Measurements from ENCODE around the gene HSD17B14.
A peak's percentile ranks its signal among the peaks of the same experiment; 100 is the strongest.

HSD17B14 gene

GRCh38 chr19:48837051-48837524 lies 797 bp upstream of the HSD17B14 start:
- peak; percentile 74 for DNase-seq (ENCODE audit: low read depth)
- TF ChIP-seq, protein P1, sequence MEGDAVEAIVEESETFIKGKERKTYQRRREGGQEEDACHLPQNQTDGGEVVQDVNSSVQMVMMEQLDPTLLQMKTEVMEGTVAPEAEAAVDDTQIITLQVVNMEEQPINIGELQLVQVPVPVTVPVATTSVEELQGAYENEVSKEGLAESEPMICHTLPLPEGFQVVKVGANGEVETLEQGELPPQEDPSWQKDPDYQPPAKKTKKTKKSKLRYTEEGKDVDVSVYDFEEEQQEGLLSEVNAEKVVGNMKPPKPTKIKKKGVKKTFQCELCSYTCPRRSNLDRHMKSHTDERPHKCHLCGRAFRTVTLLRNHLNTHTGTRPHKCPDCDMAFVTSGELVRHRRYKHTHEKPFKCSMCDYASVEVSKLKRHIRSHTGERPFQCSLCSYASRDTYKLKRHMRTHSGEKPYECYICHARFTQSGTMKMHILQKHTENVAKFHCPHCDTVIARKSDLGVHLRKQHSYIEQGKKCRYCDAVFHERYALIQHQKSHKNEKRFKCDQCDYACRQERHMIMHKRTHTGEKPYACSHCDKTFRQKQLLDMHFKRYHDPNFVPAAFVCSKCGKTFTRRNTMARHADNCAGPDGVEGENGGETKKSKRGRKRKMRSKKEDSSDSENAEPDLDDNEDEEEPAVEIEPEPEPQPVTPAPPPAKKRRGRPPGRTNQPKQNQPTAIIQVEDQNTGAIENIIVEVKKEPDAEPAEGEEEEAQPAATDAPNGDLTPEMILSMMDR (IDR thresholded peaks at IDR 0.05; ENCODE audit: low read depth, low read length, missing control alignments): no peak
- H3K4me3 ChIP-seq (ENCODE audit: low read depth, low read length): peak overlapping the region; percentile 43

DNA sequence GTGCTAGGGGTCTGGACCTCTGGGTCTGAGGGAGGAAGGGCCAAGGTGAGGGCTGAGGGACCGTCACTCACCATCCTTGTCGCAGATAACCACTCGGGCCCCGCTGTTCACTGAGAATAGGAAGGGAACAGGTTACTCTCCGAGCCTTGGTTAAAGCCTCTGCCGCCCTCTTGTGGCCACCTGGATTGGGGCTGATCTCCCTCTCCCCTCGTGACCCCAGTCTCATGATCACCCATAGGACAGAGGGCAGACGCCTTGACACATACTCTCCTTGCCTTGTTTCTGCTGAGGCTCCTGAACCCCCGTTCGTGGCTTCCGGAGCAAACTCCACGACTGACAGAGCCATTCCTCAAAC lies 580 bp downstream of the HSD17B14 start:
- TF ChIP-seq, protein P1 (IDR thresholded peaks at IDR 0.05; ENCODE audit: low read depth, low read length, missing control alignments): peak; percentile 97
- DNase-seq (ENCODE audit: low read depth): peak; percentile 79
- peak overlapping the region; percentile 43 for H3K4me3 ChIP-seq (ENCODE audit: low read depth, low read length)

DNA sequence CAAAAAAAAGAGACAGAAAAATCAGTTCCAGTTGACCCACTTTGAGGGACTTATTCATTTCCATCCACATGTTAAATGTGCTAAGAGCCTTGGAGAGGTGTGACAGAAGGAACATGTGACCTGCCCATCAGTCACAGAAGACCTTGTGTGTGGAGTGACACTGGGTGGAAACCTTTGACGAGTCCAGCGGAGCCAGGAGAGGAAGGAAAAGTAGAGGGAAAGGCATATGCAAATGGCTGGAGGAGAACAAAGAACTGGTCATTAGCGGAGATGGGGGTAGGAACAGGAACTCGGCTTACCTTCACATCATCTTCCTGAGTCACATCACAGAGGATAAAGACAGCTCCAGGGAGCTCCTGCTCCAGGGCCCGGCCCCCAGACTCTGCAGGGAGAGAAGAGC lies 2.3 kb downstream of the HSD17B14 start:
- TF ChIP-seq, protein P1 (IDR thresholded peaks at IDR 0.05; ENCODE audit: low read depth, low read length, missing control alignments): no peak
- DNase-seq (ENCODE audit: low read depth): no peak
- H3K4me3 ChIP-seq (ENCODE audit: low read depth, low read length): no peak overlapping the region

GRCh38 chr19:48833049-48833448 lies 3.2 kb downstream of the HSD17B14 start:
- TF ChIP-seq, protein P1 (IDR thresholded peaks at IDR 0.05; ENCODE audit: low read depth, low read length, missing control alignments): no peak
- no peak overlapping the region for H3K4me3 ChIP-seq (ENCODE audit: low read depth, low read length)
- no peak for DNase-seq (ENCODE audit: low read depth)

- TF ChIP-seq, protein P1 (IDR thresholded peaks at IDR 0.05; ENCODE audit: low read depth, low read length, missing control alignments): no peak
- DNase-seq (ENCODE audit: low read depth): no peak
- H3K4me3 ChIP-seq (ENCODE audit: low read depth, low read length): no peak overlapping the region
These were observed 5.3 kb downstream of the HSD17B14 start for GRCh38 chr19:48830965-48831364.

- TF ChIP-seq, protein P1 (IDR thresholded peaks at IDR 0.05; ENCODE audit: low read depth, low read length, missing control alignments): no peak
These were observed 6.2 kb downstream of the HSD17B14 start for GRCh38 chr19:48830088-48830487.

DNA sequence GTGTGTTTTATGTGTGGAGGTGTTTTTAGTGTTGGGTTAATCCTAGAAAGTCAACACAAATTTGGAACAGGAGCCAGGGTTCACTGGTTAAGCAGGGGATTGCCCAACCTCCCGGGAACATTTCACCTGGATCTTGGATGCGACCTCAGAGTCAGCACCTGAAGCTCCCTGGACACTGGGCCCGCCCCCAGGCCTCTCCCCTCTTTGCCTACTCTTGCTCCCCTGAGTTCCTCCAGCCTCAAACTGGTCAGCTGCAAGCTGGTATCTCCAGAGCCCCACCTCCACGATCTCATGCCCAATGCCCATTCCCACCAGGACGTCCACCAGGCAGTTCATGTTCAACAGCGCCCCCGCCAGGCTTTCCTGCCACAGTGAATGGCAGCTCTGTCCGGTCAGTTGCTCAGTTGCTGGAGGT lies 9.7 kb downstream of the HSD17B14 start:
- TF ChIP-seq, protein P1 (IDR thresholded peaks at IDR 0.05; ENCODE audit: low read depth, low read length, missing control alignments): no peak
- DNase-seq (ENCODE audit: low read depth): no peak
- no peak overlapping the region for H3K4me3 ChIP-seq (ENCODE audit: low read depth, low read length)

More at GRCh38 chr19:48830088-48830487, 6.2 kb downstream of the HSD17B14 start:
- no peak for DNase-seq (ENCODE audit: low read depth)
- H3K4me3 ChIP-seq (ENCODE audit: low read depth, low read length): no peak overlapping the region
